HG03025 (cell line): Measurements from ENCODE around the gene RPH3AL.
"Not testable (repeated sequence)": the region's sequence is repeated elsewhere in the genome, so short reads cannot be mapped to it uniquely, and the experiment has no call there.

Experiments used
- ATAC-seq: cut with Tn5 transposase; IDR thresholded peaks from one replicate; pipeline ENCODE4 v1.9.1; 2021; ENCODE audit warnings: mild to moderate bottlenecking, moderate library complexity; ENCODE audit not compliant: unreplicated experiment, low FRiP score

RPH3AL gene

DNA sequence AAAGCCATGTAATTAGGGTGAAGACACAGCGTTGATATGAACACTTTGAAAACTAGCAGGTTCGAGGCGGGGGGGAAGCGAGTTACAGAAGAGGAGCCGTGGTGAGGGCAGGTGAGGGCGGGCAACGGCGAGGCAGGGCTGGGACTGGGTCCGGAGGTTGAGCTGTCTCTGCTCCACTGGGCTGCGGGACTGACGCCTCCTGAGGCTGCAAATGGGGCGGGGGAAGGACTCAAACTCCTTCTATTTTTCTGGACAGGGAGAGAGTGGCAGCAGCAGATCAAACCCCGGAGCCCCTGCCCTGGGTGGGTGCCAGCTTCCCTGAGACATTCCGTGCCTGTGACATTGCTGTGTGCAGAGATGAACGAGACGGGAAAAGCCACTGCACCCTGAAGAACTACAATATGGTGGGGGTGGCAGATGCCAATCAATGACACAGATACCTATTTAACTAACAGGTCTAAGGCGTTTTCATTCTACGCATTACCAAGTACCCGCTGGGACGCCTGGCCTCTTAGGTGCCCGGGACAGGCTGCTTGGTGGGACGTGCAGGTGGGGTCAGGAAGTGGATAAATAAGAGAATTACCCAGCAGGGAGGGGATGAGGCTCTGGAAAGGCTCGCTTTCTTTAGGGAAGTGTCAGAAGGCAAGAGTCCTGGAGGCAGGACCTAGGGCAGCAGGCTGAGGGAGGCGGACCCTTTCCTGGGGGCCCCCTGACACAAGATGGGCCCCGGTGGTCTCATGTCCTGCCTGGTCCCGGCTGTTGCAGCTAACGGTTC is 30.4 kb downstream of the RPH3AL start:
- ATAC-seq: no peak

DNA sequence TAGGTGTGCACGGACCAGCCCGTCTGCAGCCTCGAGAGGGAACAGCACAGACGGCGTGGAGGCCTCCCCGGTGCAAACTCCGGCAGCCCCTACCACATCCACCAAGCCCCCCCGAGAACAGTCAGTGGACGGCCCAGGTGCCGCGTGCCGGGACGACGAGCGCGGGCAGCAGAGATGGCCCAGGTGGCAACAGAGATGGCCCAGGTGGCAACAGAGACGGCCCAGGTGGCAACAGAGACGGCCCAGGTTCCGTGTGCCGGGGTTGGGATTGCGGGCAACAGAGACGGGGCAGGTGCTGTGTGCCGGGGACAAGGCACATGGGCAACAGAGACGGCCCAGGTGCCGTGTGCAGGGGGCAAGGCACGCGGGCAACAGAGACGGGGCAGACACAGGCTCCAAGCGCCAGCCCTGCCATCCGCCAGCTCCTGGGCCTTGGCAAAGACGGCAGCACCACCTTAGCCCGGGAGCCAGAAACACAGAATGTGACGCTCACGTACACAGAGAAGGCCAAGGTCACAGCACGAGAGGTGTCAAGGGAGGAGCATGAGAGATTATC is 31.1 kb downstream of the RPH3AL start:
- ATAC-seq: no peak

DNA sequence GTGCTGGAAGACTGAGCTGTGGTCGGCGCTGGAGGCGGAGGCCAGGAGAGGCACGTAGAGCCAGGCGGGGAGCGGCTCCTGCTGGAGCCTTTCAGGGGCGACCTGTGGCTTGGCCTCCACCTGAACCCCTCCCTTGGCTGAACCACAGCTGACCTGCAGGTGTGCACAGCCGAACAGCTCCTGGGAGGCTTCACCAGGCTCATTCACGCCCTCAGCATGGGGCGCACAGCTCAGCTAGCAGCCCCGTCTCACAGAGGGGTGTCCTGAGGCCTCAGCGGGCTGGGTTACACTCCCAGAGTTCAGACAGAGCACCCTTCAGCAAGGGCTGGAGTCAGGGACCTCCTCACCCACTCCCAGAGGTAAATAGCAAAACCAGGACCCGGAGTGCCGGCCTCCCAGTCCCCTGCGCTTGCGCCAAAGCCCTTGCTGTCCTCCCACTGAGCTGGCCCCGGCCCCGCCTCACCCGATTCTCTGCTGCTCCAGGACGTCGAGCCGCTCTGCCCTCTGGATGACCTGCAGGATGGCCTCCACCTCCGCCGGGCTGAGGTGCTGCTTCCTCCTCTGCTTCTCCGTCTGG is 31.7 kb downstream of the RPH3AL start:
- ATAC-seq: no peak

DNA sequence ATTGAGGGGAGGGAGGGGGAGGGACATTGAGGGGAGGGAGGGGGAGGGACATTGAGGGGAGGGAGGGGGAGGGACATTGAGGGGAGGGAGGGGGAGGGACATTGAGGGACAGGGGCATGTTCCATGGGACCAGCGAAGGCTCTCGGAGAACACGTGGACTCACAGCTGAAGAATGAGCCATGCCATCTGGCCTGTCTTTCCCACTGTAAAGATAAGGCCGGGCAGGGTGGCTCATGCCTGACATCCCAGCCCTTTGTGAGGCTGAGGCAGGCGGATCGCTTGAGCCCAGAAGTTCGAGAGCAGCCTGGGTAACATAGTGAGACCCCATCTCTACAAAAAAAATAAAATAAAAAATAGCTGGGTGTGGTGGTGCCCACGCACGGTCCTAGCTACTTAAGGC is 32.5 kb downstream of the RPH3AL start:
- no peak for ATAC-seq

DNA sequence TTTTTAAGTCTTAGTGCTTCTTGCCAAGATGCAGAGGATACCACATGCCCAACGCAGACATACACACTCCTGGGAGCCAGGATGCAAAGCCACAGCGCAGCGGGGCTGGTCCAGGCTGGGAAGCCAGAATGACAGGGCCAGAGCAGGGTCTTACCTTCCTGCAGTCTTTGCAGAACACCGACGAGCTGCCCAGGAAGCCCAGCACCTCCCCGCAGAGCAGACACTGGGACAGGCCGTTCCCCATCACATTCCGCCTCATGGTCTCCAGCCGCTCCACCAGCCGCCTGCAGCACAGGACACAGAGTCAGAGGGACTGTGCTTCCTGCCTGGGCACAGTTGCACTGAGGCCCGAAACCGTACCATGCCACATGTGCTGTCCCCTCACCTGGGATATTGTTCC is 33.3 kb downstream of the RPH3AL start:
- ATAC-seq: no peak

- ATAC-seq: not testable (repeated sequence)
These were observed 35.5 kb downstream of the RPH3AL start for GRCh38 chr17:317070-317469.

- ATAC-seq: not testable (repeated sequence)
These were observed 37.2 kb downstream of the RPH3AL start for GRCh38 chr17:315399-315798.

DNA sequence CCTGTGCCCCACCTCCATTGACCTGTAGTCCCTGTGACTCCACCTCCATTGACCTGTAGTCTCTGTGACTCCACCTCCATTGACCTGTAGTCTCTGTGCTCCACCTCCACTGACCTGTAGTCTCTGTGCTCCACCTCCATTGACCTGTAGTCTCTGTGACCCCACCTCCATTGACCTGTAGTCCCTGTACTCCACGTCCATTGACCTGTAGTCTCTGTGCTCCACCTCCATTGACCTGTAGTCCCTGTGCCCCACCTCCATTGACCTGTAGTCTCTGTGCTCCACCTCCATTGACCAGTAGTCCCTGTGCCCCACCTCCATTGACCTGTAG is 38.0 kb downstream of the RPH3AL start:
- ATAC-seq: not testable (repeated sequence)

DNA sequence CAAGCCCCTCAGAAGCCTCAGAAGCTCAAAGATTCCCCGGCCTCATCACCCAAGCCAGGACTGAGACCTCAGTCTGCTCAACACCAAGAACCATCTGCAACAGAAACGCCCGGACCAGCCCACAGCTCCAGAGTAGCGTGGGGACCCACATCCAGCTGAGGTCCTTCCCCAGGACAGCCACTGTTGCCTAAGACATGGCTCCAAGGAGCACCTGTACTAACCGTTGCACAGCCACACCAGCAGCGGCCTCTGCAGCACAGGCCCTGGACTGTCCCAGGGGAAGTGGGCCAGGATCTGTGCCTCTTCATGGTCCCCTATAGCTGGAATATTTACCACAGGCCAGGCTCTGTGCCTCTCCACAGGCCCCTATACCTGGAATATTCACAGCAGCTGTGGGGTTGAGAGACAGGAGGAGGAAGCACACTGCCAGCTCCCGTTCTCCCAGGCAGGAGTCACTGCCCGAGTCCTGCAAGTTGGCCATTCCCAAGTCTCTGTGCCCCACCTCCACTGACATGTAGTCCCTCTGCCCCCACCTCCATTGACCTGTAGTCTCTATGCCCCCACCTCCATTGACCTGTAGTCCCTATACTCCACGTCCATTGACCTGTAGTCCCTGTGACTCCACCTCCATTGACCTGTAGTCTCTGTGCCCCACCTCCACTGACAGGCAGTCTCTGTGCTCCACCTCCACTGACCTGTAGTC is 38.5 kb downstream of the RPH3AL start:
- ATAC-seq: no peak

GRCh38 chr17:313231-313630 is 39.4 kb downstream of the RPH3AL start:
- ATAC-seq: no peak

DNA sequence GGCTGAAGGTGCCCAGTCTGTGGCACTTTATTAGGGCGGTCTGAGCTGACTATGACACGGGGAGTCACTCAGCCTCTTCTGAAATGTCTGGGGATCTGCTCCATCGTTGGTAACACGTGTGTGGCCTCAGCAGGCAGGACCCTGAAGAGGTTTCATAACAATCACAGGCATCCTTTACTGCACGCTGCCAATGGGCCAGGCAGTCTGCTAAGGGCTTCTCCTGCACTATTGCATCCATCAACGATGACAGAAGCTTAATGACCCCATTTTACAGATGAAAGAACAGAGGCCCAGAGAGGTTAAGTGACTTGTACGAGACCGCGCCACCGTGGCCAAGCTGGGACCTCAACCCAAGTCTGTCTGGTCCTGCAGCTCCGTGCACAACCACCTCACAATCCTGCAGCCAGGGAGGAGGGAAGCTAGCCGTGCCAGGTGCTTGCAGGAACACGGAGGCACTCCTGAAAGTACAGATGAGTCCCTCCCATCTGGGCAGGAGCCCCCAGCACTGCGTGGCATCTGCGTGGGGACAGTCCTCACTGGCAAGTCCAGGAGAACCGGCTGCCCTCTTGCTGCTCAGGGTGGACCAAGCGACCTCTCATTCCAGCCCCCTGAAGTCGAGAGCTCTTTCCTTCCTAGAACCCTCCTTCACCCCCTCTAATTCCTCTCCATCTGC is 40.0 kb downstream of the RPH3AL start:
- ATAC-seq: no peak

DNA sequence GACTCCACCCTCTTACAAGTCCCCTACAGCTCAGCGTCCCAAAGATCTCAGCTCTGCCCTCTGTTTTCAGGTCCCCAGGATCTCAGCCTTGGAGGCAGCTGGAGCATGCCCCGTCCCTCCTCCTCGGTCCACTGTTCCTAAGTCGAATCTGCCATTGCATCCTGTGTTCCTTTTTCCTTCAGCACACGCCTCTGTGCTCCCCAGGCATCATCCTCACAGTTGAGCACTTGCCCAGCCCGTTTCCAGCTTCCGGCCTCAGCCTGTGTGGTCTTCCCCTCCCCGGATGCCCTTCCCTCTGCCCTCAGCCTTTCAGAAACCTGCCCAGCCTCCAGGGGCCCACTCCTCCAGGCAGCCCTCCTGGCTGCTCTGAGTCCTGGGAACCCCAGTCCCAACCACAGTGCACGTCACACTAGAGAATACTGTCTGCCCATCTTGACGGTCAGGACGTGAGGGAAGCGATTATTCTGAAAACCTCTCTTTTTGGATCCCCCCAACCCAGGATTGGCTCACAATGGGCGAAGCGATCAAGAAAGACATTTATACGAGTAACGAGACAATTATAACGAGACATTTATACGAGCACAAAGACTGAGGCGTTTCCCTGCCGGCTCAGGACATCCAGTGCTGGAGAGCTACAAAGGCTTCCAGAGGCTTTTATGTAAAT is 41.4 kb downstream of the RPH3AL start:
- ATAC-seq: no peak

- no peak for ATAC-seq
These were observed 42.2 kb downstream of the RPH3AL start for GRCh38 chr17:310111-311010.

DNA sequence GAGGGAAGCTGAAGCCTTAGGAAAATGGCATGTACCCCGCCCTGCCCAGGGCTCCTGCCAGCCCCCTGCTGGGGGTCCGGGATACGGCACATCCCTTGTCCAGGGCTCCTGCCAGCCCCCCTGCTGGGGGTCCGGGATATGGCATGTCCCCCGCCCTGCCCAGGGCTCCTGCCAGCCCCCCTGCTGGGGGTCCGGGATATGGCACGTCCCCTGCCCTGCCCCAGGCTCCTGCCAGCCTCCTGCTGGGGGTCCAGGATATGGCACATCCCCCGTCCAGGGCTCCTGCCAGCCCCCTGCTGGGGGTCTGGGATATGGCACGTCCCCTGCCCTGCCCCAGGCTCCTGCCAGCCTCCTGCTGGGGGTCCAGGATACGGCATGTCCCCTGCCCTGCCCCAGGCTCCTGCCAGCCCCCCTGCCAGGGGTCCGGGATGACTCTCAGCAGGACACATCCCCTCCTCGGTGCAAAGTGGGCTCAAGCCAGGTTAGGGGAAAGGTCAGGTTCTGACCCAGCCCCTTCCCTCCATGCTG is 43.2 kb downstream of the RPH3AL start:
- no peak for ATAC-seq

DNA sequence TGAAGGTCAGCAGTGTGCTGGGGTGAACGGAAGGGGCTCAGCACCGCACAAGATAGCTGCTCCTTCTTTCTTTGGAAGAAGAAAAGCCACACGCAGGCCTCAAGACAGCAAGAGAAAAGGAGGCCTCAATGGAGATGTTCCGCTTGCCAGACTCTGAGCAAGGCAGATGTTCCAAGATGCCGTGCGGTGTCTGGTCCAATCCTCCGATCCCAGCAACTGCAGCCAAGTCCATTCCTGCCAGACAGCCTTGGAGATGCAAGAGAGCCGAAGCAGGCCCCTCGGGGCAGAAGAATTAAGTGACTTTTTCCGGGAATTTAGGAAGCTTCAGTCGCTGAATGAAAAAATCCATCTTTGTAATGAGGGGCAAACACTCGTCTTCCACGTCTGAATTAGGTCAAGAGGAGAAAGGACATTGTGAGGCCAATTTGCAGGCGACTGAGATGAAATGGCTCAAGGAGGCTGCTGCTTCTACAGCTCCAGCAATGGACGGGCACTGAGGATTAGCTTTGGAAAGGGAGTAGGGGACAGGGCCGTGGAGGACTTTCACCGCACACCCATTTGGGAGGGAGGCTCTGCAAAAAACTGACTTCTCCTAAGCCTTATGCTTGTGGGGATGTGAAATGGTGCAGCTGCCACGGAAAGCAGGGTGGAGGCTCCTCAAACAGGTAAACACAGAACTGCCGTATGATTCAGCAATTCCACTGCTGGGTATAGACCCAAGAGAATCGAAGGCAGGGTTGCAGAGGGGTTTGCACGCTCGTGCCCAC is 44.7 kb downstream of the RPH3AL start:
- ATAC-seq: no peak

GRCh38 chr17:307295-307691 is 45.3 kb downstream of the RPH3AL start:
- no peak for ATAC-seq

DNA sequence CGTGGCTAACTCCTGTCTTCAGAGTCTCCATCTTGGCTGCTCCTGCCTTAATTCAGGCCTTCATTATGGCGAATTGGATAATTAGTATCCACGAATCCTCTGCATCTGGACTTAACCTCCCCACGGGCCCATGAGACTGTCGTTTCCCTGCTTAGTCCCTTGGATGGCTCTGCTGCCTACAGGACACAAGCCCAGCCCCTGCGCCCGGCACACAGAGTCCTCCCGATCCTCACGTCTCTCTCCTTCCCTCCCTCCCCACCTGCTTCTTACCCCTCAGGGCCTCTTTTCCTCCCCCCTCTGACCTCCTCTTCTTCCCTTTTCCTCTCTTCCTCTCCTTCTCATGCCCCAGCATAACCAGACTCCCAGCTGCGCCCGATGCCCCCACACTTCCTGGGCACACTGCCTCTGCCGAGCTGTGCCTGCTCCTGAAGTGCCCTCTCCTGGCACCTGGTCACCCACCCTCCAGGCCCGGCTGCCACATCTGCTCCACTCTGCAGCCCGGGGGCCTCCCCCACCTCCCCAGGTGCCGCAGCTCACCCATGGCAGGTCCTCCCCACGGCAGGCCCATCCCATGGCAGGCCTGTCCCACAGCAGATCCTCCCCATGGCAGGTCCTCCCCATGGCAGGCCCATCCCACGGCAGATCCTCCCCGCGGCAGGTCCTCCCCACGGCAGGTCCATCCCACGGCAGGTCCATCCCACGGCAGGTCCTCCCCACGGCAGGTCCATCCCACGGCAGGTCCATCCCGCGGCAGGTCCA is 45.9 kb downstream of the RPH3AL start:
- no peak for ATAC-seq

DNA sequence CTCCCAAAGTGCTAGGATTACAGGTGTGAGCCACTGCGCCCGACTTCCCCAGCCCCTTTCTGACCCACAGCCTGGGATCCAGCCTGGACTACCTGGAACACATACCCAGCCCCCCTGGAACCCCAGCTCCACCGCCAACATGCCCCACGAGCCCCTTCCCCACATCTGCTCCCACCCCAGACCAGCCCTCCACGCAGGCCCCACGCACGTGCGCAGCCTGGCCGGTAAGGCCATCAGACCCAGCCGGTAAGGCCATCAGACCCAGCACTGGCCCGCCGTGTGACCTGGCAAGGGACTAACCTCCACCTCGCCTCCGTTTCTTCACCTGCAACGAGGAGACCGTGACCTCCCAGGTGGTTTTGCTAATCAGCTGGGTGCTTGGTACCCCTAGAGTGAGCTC is 46.5 kb downstream of the RPH3AL start:
- no peak for ATAC-seq
